Liver (tissue), 2 donors: ENCODE data around the gene RANBP3.

Experiments used
- TF ChIP-seq, protein P1 (sequence below): IDR thresholded peaks from 2 replicates; pipeline ENCODE4 v1.6.1; 2016; ENCODE audit warnings: antibody characterized with exemption
- TF ChIP-seq, protein P2 (sequence below): fragments of 150-350 bp; IDR thresholded peaks from 2 replicates; pipeline ENCODE4 v1.5.1; 2017; ENCODE audit warnings: improper control_type of control experiment, low read depth, low read length; ENCODE audit not compliant: missing input control
- TF ChIP-seq, protein P3 (sequence below): IDR thresholded peaks from 2 replicates; pipeline ENCODE4 v1.6.1; 2016; ENCODE audit warnings: antibody characterized with exemption, mild to moderate bottlenecking
- donor health status: healthy.

DNA sequence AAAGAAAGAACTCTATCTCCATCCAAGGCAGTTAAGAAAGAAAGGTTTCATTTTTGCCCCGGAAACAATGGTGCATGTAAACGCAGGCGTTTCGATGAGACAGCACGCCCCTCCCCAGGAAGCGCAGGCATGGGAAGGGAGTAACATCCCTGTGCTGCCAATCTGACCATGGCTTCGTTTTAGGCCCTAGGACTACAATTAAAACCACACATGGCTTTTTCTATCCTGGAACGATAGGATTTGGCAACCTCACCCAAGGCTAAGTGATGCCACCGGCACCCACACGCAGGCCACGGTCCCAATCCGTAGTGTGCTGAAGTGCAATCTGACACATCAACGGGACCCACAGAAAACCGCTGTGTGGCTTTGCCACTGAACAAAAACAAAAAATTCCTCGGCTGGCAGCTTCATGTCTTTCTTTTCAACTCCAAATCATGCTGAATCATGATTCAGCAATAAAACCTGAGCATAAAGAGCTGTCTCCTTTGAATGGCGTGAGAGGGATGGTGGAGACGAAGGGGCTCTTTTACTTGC lies 24.2 kb downstream of the RANBP3 start:
- TF ChIP-seq, protein P1, sequence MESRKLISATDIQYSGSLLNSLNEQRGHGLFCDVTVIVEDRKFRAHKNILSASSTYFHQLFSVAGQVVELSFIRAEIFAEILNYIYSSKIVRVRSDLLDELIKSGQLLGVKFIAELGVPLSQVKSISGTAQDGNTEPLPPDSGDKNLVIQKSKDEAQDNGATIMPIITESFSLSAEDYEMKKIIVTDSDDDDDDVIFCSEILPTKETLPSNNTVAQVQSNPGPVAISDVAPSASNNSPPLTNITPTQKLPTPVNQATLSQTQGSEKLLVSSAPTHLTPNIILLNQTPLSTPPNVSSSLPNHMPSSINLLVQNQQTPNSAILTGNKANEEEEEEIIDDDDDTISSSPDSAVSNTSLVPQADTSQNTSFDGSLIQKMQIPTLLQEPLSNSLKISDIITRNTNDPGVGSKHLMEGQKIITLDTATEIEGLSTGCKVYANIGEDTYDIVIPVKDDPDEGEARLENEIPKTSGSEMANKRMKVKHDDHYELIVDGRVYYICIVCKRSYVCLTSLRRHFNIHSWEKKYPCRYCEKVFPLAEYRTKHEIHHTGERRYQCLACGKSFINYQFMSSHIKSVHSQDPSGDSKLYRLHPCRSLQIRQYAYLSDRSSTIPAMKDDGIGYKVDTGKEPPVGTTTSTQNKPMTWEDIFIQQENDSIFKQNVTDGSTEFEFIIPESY: no peak
- TF ChIP-seq, protein P2, sequence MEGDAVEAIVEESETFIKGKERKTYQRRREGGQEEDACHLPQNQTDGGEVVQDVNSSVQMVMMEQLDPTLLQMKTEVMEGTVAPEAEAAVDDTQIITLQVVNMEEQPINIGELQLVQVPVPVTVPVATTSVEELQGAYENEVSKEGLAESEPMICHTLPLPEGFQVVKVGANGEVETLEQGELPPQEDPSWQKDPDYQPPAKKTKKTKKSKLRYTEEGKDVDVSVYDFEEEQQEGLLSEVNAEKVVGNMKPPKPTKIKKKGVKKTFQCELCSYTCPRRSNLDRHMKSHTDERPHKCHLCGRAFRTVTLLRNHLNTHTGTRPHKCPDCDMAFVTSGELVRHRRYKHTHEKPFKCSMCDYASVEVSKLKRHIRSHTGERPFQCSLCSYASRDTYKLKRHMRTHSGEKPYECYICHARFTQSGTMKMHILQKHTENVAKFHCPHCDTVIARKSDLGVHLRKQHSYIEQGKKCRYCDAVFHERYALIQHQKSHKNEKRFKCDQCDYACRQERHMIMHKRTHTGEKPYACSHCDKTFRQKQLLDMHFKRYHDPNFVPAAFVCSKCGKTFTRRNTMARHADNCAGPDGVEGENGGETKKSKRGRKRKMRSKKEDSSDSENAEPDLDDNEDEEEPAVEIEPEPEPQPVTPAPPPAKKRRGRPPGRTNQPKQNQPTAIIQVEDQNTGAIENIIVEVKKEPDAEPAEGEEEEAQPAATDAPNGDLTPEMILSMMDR: no peak
- TF ChIP-seq, protein P3, sequence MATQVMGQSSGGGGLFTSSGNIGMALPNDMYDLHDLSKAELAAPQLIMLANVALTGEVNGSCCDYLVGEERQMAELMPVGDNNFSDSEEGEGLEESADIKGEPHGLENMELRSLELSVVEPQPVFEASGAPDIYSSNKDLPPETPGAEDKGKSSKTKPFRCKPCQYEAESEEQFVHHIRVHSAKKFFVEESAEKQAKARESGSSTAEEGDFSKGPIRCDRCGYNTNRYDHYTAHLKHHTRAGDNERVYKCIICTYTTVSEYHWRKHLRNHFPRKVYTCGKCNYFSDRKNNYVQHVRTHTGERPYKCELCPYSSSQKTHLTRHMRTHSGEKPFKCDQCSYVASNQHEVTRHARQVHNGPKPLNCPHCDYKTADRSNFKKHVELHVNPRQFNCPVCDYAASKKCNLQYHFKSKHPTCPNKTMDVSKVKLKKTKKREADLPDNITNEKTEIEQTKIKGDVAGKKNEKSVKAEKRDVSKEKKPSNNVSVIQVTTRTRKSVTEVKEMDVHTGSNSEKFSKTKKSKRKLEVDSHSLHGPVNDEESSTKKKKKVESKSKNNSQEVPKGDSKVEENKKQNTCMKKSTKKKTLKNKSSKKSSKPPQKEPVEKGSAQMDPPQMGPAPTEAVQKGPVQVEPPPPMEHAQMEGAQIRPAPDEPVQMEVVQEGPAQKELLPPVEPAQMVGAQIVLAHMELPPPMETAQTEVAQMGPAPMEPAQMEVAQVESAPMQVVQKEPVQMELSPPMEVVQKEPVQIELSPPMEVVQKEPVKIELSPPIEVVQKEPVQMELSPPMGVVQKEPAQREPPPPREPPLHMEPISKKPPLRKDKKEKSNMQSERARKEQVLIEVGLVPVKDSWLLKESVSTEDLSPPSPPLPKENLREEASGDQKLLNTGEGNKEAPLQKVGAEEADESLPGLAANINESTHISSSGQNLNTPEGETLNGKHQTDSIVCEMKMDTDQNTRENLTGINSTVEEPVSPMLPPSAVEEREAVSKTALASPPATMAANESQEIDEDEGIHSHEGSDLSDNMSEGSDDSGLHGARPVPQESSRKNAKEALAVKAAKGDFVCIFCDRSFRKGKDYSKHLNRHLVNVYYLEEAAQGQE: no peak
